Psoas muscle (tissue), 8 donors: ENCODE results near the gene ECPAS. TPM values are rescaled to one million over a fixed set of nuclear protein-coding genes. Genes with fewer than 3 reads are reported as not detected.

Experiments used
- ATAC-seq, 4 donors: fragments of 200-7000 bp; cut with Tn5 transposase; one replicate each; pipeline ENCODE4 v1.9.1; 2020; ENCODE audit warnings: moderate library complexity in 3 of 4, mild to moderate bottlenecking in 2 of 4
- DNase-seq, 2 donors: peaks; one replicate each; pipeline ENCODE4 v3.0.0-alpha.2; 2020
- H3K27ac ChIP-seq: fragments of 200-600 bp; one replicate; pipeline ENCODE4 v1.8.0; 2022
- H3K27me3 ChIP-seq, 3 donors: fragments of 200-600 bp in 1 of 3; one replicate each; pipeline versions ENCODE4 v1.6.1 to v1.8.0; 2013 to 2022; ENCODE audit warnings: low read length in 2 of 3, mild to moderate bottlenecking in 2 of 3, moderate library complexity in 1 of 3; ENCODE audit not compliant: insufficient read depth in 3 of 3
- H3K36me3 ChIP-seq, 2 donors: fragments of 200-600 bp in 1 of 2; one replicate each; pipeline versions ENCODE4 v1.6.1 to v1.8.0; 2013 to 2022; ENCODE audit warnings: low read depth in 1 of 2, mild to moderate bottlenecking in 1 of 2, moderate library complexity in 1 of 2; ENCODE audit not compliant: insufficient read depth in 1 of 2
- H3K4me1 ChIP-seq: fragments of 200-600 bp; one replicate; pipeline ENCODE4 v1.8.0; 2022
- H3K4me3 ChIP-seq: fragments of 200-600 bp; one replicate; pipeline ENCODE4 v1.8.0; 2022; ENCODE audit warnings: mild to moderate bottlenecking
- H3K9me3 ChIP-seq: fragments of 200-600 bp; one replicate; pipeline ENCODE4 v1.8.0; 2022
- CTCF ChIP-seq: fragments of 200-600 bp; IDR thresholded peaks from one replicate; pipeline ENCODE4 v1.8.0; 2022; ENCODE audit warnings: antibody characterized with exemption
- WGBS, 3 donors: extraction: QIAGEN DNeasy Blood & Tissue Kit; methylation state at CpG; one replicate each; pipeline versions ENCODE4 v1.1.6 to v1.1.7; 2013; 5-methylcytosine and 5-hydroxymethylcytosine counted together
- intact Hi-C, 2 donors: fragments of 100-400 bp; cut with DNase I; formaldehyde crosslinking; loops; one replicate each; pipeline versions ENCODE4 v1.11.0 to v1.14.2; 2022
- long read RNA-seq, 2 donors: library from polyadenylated mRNA; unstranded; transcript quantifications; one replicate each; pipeline ENCODE4 v2.0.0, GENCODE V29; 2021
- polyA plus RNA-seq, 3 donors: library from polyadenylated mRNA; stranded (reverse); fragments of 200-250 nt; gene quantifications; one replicate each; pipeline ENCODE4 v1.2.3, GENCODE V29; 2013
- total RNA-seq, 4 donors: library from RNA; stranded (reverse); fragmentation: NEBNext Ultra II Directional in 2 of 4; extraction: Animal tissue kit (Norgen Biotek cat#: 25700) in 2 of 4; gene quantifications; one replicate each; pipeline versions ENCODE4 v1.2.1 to v1.2.4, GENCODE V29; 2021 to 2023
- donor health status: healthy with polysubstance abuse.
- donor health status: DM: no; HTN: no; CAD: no; lungs with moderate emphysema.
- donor health status: Bipolar disorder and iron deficiency.
- donor health status: healthy.
- donor health status: DM: yes; HTN: yes; CAD: no.
- donor health status: DM: no; HTN: no; CAD: no.
- donor health status: DM: no; HTN: no; CAD: no.
- donor health status: DM: yes; HTN: yes; CAD: no.

ECPAS gene, protein sequence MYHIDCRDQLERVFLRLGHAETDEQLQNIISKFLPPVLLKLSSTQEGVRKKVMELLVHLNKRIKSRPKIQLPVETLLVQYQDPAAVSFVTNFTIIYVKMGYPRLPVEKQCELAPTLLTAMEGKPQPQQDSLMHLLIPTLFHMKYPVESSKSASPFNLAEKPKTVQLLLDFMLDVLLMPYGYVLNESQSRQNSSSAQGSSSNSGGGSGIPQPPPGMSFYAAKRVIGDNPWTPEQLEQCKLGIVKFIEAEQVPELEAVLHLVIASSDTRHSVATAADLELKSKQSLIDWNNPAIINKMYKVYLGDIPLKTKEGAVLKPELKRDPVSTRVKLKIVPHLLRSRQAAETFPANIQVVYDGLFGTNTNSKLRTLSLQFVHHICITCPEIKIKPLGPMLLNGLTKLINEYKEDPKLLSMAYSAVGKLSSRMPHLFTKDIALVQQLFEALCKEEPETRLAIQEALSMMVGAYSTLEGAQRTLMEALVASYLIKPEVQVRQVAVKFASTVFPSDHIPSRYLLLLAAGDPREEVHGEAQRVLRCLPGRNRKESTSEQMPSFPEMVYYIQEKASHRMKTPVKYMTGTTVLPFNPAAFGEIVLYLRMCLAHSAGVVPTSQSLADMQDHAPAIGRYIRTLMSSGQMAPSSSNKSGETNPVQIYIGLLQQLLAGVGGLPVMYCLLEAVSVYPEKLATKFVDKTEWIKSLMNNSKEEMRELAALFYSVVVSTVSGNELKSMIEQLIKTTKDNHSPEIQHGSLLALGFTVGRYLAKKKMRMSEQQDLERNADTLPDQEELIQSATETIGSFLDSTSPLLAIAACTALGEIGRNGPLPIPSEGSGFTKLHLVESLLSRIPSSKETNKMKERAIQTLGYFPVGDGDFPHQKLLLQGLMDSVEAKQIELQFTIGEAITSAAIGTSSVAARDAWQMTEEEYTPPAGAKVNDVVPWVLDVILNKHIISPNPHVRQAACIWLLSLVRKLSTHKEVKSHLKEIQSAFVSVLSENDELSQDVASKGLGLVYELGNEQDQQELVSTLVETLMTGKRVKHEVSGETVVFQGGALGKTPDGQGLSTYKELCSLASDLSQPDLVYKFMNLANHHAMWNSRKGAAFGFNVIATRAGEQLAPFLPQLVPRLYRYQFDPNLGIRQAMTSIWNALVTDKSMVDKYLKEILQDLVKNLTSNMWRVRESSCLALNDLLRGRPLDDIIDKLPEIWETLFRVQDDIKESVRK (N-terminal part only)
- total RNA-seq (100 to 1,000 TPM; 273 to 456 (median 349) TPM), polyA plus RNA-seq (100 to 1,000 TPM in 2 of 3 donors, 10 to 100 TPM in 1; 95.9 to 410 (median 135) TPM)
- long read RNA-seq, donor 1, full-length matches to known transcripts = 17 of 251 reads
- long read RNA-seq, donor 1, partial matches to known transcripts = 118 of 251 reads
- long read RNA-seq, donor 1, other reads (novel, unspliced or antisense) = 116 of 251 reads
- long read RNA-seq, donor 2, full-length matches to known transcripts = 15 of 356 reads
- long read RNA-seq, donor 2, partial matches to known transcripts = 176 of 356 reads
- long read RNA-seq, donor 2, other reads (novel, unspliced or antisense) = 165 of 356 reads

DNA sequence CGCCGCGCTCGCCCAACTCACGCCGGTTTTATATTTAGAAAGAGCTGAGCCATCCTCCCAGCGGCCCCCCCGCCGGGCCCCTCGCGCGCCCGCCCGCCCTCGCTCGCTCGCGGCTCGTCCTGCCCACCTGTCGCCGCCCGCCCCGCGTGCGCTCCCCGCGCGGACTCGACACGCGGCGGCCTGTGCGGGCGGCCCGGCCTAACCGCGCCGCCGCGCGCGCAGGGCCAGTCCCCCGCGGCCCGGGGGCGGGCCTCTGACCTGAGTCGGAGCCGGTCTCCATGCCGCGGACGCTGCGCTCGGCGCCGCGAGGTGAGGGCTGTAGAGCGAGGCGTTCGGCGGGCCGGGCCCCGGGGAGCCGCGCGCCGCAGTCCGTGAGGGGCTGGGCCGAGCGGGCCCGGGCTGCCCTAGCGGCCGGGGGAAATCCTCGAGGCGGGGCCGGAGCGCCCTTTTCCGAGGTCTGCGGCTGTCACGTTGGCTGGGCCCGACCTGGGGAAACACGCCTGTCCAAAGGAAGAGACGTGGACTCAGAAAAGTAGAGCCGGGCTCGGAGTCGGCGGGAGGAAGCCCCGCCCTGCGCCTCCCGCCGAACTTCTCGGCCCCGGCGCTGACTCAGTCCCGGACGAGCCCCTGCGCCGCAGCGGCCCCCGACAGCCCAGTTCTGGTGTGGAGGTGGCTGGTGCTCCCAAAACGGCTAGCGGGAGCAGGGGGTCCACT, at the start of gene ECPAS:
Gene ECPAS, minus strand, starts transcription at position 526 of the 714 bp plus-strand sequence. CDS start 11,465 bp downstream, outside the sequence.
- Histone ChIP-seq H3K4me3 (peak within 1 kb of the TSS; percentile 98), H3K27ac (peak within 1 kb of the TSS; percentile 100), H3K4me1 (peaks cover 25% of the 10 kb centered on the region), H3K27me3 (no peaks in the 10 kb centered on the region), H3K36me3 (no peaks in the 10 kb centered on the region), H3K9me3 (no peaks in the 10 kb centered on the region)
- TF ChIP-seq CTCF = no peak
- intact Hi-C loops = loop anchor here in 1 of 2 donors (5.0 to 10.0 kb wide), 3 partner anchors 37 to 851 kb away; partner anchors contain the start of genes DNAJC25 and PTBP3
- ATAC-seq (peak; percentile 68 to 73 (median 72)), DNase-seq (peak; percentile 81 to 91)
- 0 to 1% (median 0%) methylated on average over 60 to 101 of the region's 101 CpGs for WGBS, 3 donors

GRCh38 chr9:111533099-111533790, 49.1 kb upstream of the ECPAS start:
- no peak for DNase-seq
- Histone ChIP-seq H3K9me3 (peaks cover 19% of the 10 kb centered on the region), H3K27ac (no peak overlapping the region), H3K4me1 (no peaks in the 10 kb centered on the region), H3K27me3 (no peaks in the 10 kb centered on the region), H3K36me3 (no peaks in the 10 kb centered on the region), H3K4me3 (no peak overlapping the region)
- TF ChIP-seq CTCF = no peak
- no peak for ATAC-seq
- intact Hi-C loops = no loop called here
- 89 to 93% (median 90%) methylated on average over 5 of the region's 5 CpGs for WGBS, 3 donors

- no peak for DNase-seq
- intact Hi-C loops = no loop called here
- no peak for ATAC-seq
- Histone ChIP-seq H3K4me3 (no peak overlapping the region), H3K27ac (no peak overlapping the region), H3K4me1 (no peaks in the 10 kb centered on the region), H3K27me3 (peaks cover 0 to 8% (median 0%) of the 10 kb centered on the region in 3 donors), H3K36me3 (no peaks in the 10 kb centered on the region), H3K9me3 (peaks cover 9% of the 10 kb centered on the region)
- TF ChIP-seq CTCF = no peak
- WGBS, 3 donors = 84 to 99% (median 99%) methylated on average over 4 of the region's 4 CpGs
Measured at GRCh38 chr9:111531716-111532115, 47.5 kb upstream of the ECPAS start.
